ENCODE measurements around the gene PRICKLE1. TPM values are rescaled to one million over a fixed set of nuclear protein-coding genes. Genes with fewer than 3 reads are reported as not detected.

The PRICKLE1 gene
- total RNA-seq, 2 donors from 2014 or later: 7.5 to 12.4 TPM

- 14% methylated on average over 1 of the region's 1 CpG for WGBS
- intact Hi-C loops (cut with DNase I): loop anchor here (10.0 kb wide), 2 partner anchors 343 to 563 kb away; no protein-coding TSS in a partner anchor
- Histone ChIP-seq H3K4me3 (no peak overlapping the region), H3K27ac (no peak overlapping the region), H3K4me1 (replicated peaks) (no peaks in the 10 kb centered on the region), H3K36me3 (no peaks in the 10 kb centered on the region), H3K27me3 (replicated peaks; ENCODE audit: insufficient read depth) (no peaks in the 10 kb centered on the region), H3K9me3 (no peaks in the 10 kb centered on the region)
- TF ChIP-seq POLR2AphosphoS5 (IDR thresholded peaks at IDR 0.05) (no peak), POLR2A (IDR thresholded peaks at IDR 0.05) (no peak), CTCF (IDR thresholded peaks at IDR 0.05) (no peak)
- DNase-seq (ENCODE audit: low spot score): no peak
Measured at GRCh38 chr12:42582050-42582449, 7.5 kb downstream of the PRICKLE1 start.

- intact Hi-C loops (cut with DNase I): no loop called here
Measured at GRCh38 chr12:42576374-42576773, 13.2 kb downstream of the PRICKLE1 start.

GRCh38 chr12:42575717-42576116, 13.8 kb downstream of the PRICKLE1 start:
- WGBS: 48% methylated on average over 1 of the region's 1 CpG
- TF ChIP-seq POLR2A (IDR thresholded peaks at IDR 0.05) (no peak), POLR2AphosphoS5 (IDR thresholded peaks at IDR 0.05) (no peak), CTCF (IDR thresholded peaks at IDR 0.05) (no peak)

More at GRCh38 chr12:42576374-42576773, 13.2 kb downstream of the PRICKLE1 start:
- H3K27ac ChIP-seq: no peak overlapping the region
- DNase-seq (ENCODE audit: low spot score): no peak
- no peaks in the 10 kb centered on the region for H3K36me3 ChIP-seq
- TF ChIP-seq CTCF (IDR thresholded peaks at IDR 0.05): no peak
- no peak for TF ChIP-seq POLR2AphosphoS5 (IDR thresholded peaks at IDR 0.05)
- TF ChIP-seq POLR2A (IDR thresholded peaks at IDR 0.05): no peak
- H3K4me3 ChIP-seq: no peak overlapping the region
- peaks cover 5% of the 10 kb centered on the region for H3K4me1 ChIP-seq (replicated peaks)
- no peaks in the 10 kb centered on the region for H3K27me3 ChIP-seq (replicated peaks; ENCODE audit: insufficient read depth)
- H3K9me3 ChIP-seq: no peaks in the 10 kb centered on the region
- 63% methylated on average over 5 of the region's 5 CpGs for WGBS

GRCh38 chr12:42574851-42575266, 14.7 kb downstream of the PRICKLE1 start:
- intact Hi-C loops (cut with DNase I): no loop called here
- DNase-seq (ENCODE audit: low spot score): no peak
- Histone ChIP-seq H3K27me3 (replicated peaks; ENCODE audit: insufficient read depth) (no peaks in the 10 kb centered on the region), H3K27ac (no peak overlapping the region), H3K4me3 (no peak overlapping the region), H3K9me3 (no peaks in the 10 kb centered on the region), H3K36me3 (no peaks in the 10 kb centered on the region), H3K4me1 (replicated peaks) (peaks cover 5% of the 10 kb centered on the region)
- TF ChIP-seq POLR2A (IDR thresholded peaks at IDR 0.05): no peak
- TF ChIP-seq CTCF (IDR thresholded peaks at IDR 0.05): no peak
- peak; percentile 41 for TF ChIP-seq POLR2AphosphoS5 (IDR thresholded peaks at IDR 0.05)

More at GRCh38 chr12:42575717-42576116, 13.8 kb downstream of the PRICKLE1 start:
- intact Hi-C loops (cut with DNase I): no loop called here
- H3K4me3 ChIP-seq: no peak overlapping the region
- H3K4me1 ChIP-seq (replicated peaks): peaks cover 5% of the 10 kb centered on the region
- H3K36me3 ChIP-seq: no peaks in the 10 kb centered on the region
- no peaks in the 10 kb centered on the region for H3K9me3 ChIP-seq
- no peaks in the 10 kb centered on the region for H3K27me3 ChIP-seq (replicated peaks; ENCODE audit: insufficient read depth)
- no peak for DNase-seq (ENCODE audit: low spot score)
- H3K27ac ChIP-seq: no peak overlapping the region

GRCh38 chr12:42571327-42572009, 18.1 kb downstream of the PRICKLE1 start:
- H3K4me1 ChIP-seq (replicated peaks): peaks cover 5% of the 10 kb centered on the region
- WGBS: 92% methylated on average over 2 of the region's 2 CpGs
- H3K27ac ChIP-seq: no peak overlapping the region
- H3K4me3 ChIP-seq: no peak overlapping the region
- no peak for TF ChIP-seq POLR2A (IDR thresholded peaks at IDR 0.05)
- TF ChIP-seq CTCF (IDR thresholded peaks at IDR 0.05): no peak
- no peak for TF ChIP-seq POLR2AphosphoS5 (IDR thresholded peaks at IDR 0.05)
- H3K27me3 ChIP-seq (replicated peaks; ENCODE audit: insufficient read depth): no peaks in the 10 kb centered on the region
- no peaks in the 10 kb centered on the region for H3K9me3 ChIP-seq
- intact Hi-C loops (cut with DNase I): no loop called here
- DNase-seq (ENCODE audit: low spot score): no peak
- H3K36me3 ChIP-seq: no peaks in the 10 kb centered on the region
